ENCODE results near the gene CHERP.
"Not testable (repeated sequence)": the region's sequence is repeated elsewhere in the genome, so short reads cannot be mapped to it uniquely, and the experiment has no call there.

Gene CHERP

DNA sequence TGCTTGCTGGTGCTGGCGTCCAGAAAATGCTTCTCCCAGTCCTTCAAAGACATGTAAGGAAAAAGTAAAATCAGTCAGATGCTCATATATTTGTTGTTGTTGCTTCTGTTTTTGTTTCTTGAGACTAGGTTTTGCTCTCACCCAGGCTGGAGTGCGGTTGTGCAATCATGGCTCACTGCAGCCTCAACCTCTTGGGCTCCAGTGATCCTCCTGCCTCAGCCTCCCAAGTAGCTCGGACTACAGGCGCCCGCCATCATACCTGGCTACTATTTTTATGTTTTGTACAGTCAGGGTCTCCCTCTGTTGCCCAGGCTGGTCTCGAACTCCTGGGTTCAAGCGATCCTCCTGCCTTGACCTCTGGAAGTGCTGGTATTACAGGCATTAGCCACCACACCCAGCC, 59.5 kb downstream of the CHERP start:
- Histone ChIP-seq H2AFZ (no peak overlapping the region), H3K4me1 (no peaks in the 10 kb centered on the region), H3K9me3 (ENCODE audit: control insufficient read depth, low read length) (no peaks in the 10 kb centered on the region), H3K9ac (no peak overlapping the region), H3K4me3 (ENCODE audit: low read depth, low read length) (no peak overlapping the region), H3K27me3 (ENCODE audit: control insufficient read depth, insufficient read depth, low read length) (no peaks in the 10 kb centered on the region), H3K79me2 (no peaks in the 10 kb centered on the region), H3K36me3 (ENCODE audit: control insufficient read depth, insufficient read depth, low read length) (no peaks in the 10 kb centered on the region), H3K27ac (no peak overlapping the region), H3K4me2 (ENCODE audit: low read length) (no peak overlapping the region)
- TF ChIP-seq, protein P1, sequence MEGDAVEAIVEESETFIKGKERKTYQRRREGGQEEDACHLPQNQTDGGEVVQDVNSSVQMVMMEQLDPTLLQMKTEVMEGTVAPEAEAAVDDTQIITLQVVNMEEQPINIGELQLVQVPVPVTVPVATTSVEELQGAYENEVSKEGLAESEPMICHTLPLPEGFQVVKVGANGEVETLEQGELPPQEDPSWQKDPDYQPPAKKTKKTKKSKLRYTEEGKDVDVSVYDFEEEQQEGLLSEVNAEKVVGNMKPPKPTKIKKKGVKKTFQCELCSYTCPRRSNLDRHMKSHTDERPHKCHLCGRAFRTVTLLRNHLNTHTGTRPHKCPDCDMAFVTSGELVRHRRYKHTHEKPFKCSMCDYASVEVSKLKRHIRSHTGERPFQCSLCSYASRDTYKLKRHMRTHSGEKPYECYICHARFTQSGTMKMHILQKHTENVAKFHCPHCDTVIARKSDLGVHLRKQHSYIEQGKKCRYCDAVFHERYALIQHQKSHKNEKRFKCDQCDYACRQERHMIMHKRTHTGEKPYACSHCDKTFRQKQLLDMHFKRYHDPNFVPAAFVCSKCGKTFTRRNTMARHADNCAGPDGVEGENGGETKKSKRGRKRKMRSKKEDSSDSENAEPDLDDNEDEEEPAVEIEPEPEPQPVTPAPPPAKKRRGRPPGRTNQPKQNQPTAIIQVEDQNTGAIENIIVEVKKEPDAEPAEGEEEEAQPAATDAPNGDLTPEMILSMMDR (IDR thresholded peaks at IDR 0.05): no peak

- Histone ChIP-seq H3K9me3 (ENCODE audit: control insufficient read depth, low read length) (no peaks in the 10 kb centered on the region), H3K4me1 (no peaks in the 10 kb centered on the region), H3K27ac (no peak overlapping the region), H2AFZ (no peak overlapping the region), H3K79me2 (no peaks in the 10 kb centered on the region), H3K4me3 (ENCODE audit: low read depth, low read length) (no peak overlapping the region), H3K36me3 (ENCODE audit: control insufficient read depth, insufficient read depth, low read length) (no peaks in the 10 kb centered on the region), H3K27me3 (ENCODE audit: control insufficient read depth, insufficient read depth, low read length) (no peaks in the 10 kb centered on the region), H3K4me2 (ENCODE audit: low read length) (no peak overlapping the region), H3K9ac (no peak overlapping the region)
- TF ChIP-seq, protein P1 (IDR thresholded peaks at IDR 0.05): no peak
Observed at GRCh38 chr19:16477311-16477710, 64.9 kb downstream of the CHERP start.

DNA sequence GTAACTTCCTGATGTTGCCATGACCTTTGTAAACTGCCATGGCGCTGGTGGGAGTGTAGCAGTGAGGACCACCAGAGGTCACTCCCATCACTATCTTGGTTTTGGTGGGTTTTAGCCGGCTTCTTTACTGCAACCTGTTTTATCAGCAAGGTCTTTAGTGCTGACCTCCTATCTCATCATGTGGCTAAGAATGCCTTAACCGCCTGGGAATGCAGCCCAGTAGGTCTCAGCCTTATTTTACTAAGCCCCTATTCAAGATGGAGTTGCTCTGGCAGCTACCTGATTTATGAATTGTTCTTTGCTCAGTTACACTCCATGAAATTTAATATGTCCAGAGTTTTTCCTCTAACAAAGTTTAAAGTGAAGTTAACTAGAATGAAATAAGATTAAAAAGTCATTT, 65.8 kb downstream of the CHERP start:
- Histone ChIP-seq H3K9ac (no peak overlapping the region), H3K4me2 (ENCODE audit: low read length) (no peak overlapping the region), H3K4me1 (no peaks in the 10 kb centered on the region), H3K27ac (no peak overlapping the region), H3K36me3 (ENCODE audit: control insufficient read depth, insufficient read depth, low read length) (no peaks in the 10 kb centered on the region), H2AFZ (no peak overlapping the region), H3K4me3 (ENCODE audit: low read depth, low read length) (no peak overlapping the region), H3K9me3 (ENCODE audit: control insufficient read depth, low read length) (no peaks in the 10 kb centered on the region), H3K79me2 (peaks cover under 1% of the 10 kb centered on the region), H3K27me3 (ENCODE audit: control insufficient read depth, insufficient read depth, low read length) (no peaks in the 10 kb centered on the region)
- TF ChIP-seq, protein P1 (IDR thresholded peaks at IDR 0.05): no peak

GRCh38 chr19:16473875-16474392, 68.3 kb downstream of the CHERP start:
- H3K9me3 ChIP-seq (ENCODE audit: control insufficient read depth, low read length): no peaks in the 10 kb centered on the region
- peaks cover 26% of the 10 kb centered on the region for H3K79me2 ChIP-seq
- no peak overlapping the region for H3K4me2 ChIP-seq (ENCODE audit: low read length)
- H2AFZ ChIP-seq: no peak overlapping the region
- no peak overlapping the region for H3K4me3 ChIP-seq (ENCODE audit: low read depth, low read length)
- H3K27me3 ChIP-seq (ENCODE audit: control insufficient read depth, insufficient read depth, low read length): no peaks in the 10 kb centered on the region
- H3K27ac ChIP-seq: no peak overlapping the region
- TF ChIP-seq, protein P1 (IDR thresholded peaks at IDR 0.05): no peak
- H3K4me1 ChIP-seq: peaks cover 11% of the 10 kb centered on the region
- H3K36me3 ChIP-seq (ENCODE audit: control insufficient read depth, insufficient read depth, low read length): no peaks in the 10 kb centered on the region
- H3K9ac ChIP-seq: no peak overlapping the region

- Histone ChIP-seq H3K4me1 (peaks cover 11% of the 10 kb centered on the region), H3K79me2 (peaks cover 35% of the 10 kb centered on the region), H3K27me3 (ENCODE audit: control insufficient read depth, insufficient read depth, low read length) (no peaks in the 10 kb centered on the region), H2AFZ (no peak overlapping the region), H3K9ac (no peak overlapping the region), H3K4me2 (ENCODE audit: low read length) (no peak overlapping the region), H3K4me3 (ENCODE audit: low read depth, low read length) (no peak overlapping the region), H3K36me3 (ENCODE audit: control insufficient read depth, insufficient read depth, low read length) (no peaks in the 10 kb centered on the region), H3K9me3 (ENCODE audit: control insufficient read depth, low read length) (no peaks in the 10 kb centered on the region), H3K27ac (no peak overlapping the region)
- TF ChIP-seq, protein P1 (IDR thresholded peaks at IDR 0.05): no peak
Observed at GRCh38 chr19:16472992-16473391, 69.2 kb downstream of the CHERP start.

DNA sequence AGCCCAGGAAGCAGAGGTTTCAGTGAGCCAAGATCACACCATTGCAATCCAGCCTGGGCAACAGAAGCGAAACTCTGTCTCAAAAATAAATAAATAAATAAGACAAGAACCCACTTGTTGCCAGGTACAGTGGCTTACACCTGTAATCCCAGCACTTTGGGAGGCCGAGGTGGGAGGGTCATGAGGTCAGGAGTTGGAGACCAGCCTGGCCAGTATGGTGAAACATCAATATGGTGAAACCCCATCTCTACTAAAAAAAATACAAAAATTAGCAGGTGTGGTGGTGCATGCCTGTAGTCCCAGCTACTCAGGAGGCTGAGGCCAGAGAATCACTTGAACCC, 69.7 kb downstream of the CHERP start:
- Histone ChIP-seq H3K9ac (peak overlapping the region; percentile 4), H3K4me2 (ENCODE audit: low read length) (peak overlapping the region; percentile 99), H3K4me1 (peaks cover 11% of the 10 kb centered on the region), H3K27ac (peak overlapping the region; percentile 55), H2AFZ (peak overlapping the region; percentile 78), H3K4me3 (ENCODE audit: low read depth, low read length) (peak overlapping the region; percentile 70), H3K79me2 (peaks cover 39% of the 10 kb centered on the region)
- not testable (repeated sequence) for H3K36me3 ChIP-seq (ENCODE audit: control insufficient read depth, insufficient read depth, low read length); H3K9me3 ChIP-seq (ENCODE audit: control insufficient read depth, low read length); H3K27me3 ChIP-seq (ENCODE audit: control insufficient read depth, insufficient read depth, low read length)
